HepG2 (cell line): ENCODE results near the gene DRAP1. TPM values are rescaled to one million over a fixed set of nuclear protein-coding genes. Genes with fewer than 3 reads are reported as not detected.

Experiments used
- ATAC-seq: fragments of 200-7000 bp; cut with Tn5 transposase; 3 replicates; pipeline ENCODE4 v1.9.1; 2020; ENCODE audit warnings: mild to moderate bottlenecking, moderate library complexity
- BruUV-seq: library from RNA; stranded (reverse); fragments of 400-500 nt; replicated peaks from 2 replicates; lab custom pipeline; 2021; lab: Mats Ljungman, UMichigan
- CTCF ChIA-PET: fragments of 300-600 bp; formaldehyde crosslinking; extraction: SDS; loops from one replicate; lab custom pipeline; 2021; ENCODE audit warnings: low total read pairs, inconsistent platforms, low intra/inter-chr PET ratio; lab: Yijun Ruan, JAX
- POLR2A ChIA-PET: fragments of 350-600 bp; sonication (Branson Sonifier 250); formaldehyde crosslinking; loops from one replicate; lab custom pipeline; 2020; ENCODE audit warnings: antibody characterized with exemption, inconsistent platforms; lab: Yijun Ruan, JAX
- DNase-seq: peaks from one replicate; pipeline ENCODE4 v3.0.0-alpha.2; 2015; ENCODE audit warnings: low spot score
- FAIRE-seq: peaks from 3 replicates; lab custom pipeline; 2011; peaks lifted over from hg19 to GRCh38; lab: Jason Lieb, UNC
- H2AFZ ChIP-seq: one replicate; pipeline ENCODE4 v1.6.1; 2011; ENCODE audit warnings: low read length, inconsistent platforms
- H3K27ac ChIP-seq: fragments of 300-600 bp; 3 replicates; pipeline ENCODE4 v1.8.0; 2011; ENCODE audit warnings: mixed run types, mild to moderate bottlenecking, mixed read lengths, low read length, inconsistent platforms; ENCODE audit not compliant: insufficient read depth; ENCODE audit errors: extremely low read length
- H3K27me3 ChIP-seq, 2 experiments: fragments of 200-600 bp in 1 of 2; 2 replicates in 1 of 2; 3 replicates in 1 of 2; pipeline versions ENCODE4 v1.6.0 to v1.8.0; 2011; ENCODE audit warnings: low read length in 2 of 2, mild to moderate bottlenecking in 2 of 2, moderate library complexity in 2 of 2, inconsistent platforms in 1 of 2; ENCODE audit not compliant: insufficient read depth in 2 of 2, control insufficient read depth in 1 of 2
- H3K36me3 ChIP-seq, 2 experiments: fragments of 200-600 bp in 1 of 2; replicated peaks in 1 of 2; 2 replicates in 1 of 2; 3 replicates in 1 of 2; pipeline versions ENCODE4 v1.5.1 to v1.8.0; 2011; ENCODE audit warnings: low read length in 2 of 2, inconsistent platforms in 1 of 2; ENCODE audit not compliant: insufficient read depth in 2 of 2, control insufficient read depth in 1 of 2
- H3K4me1 ChIP-seq: 2 replicates; pipeline ENCODE4 v1.5.1; 2012; ENCODE audit warnings: low read length, inconsistent platforms; ENCODE audit not compliant: insufficient read depth
- H3K4me2 ChIP-seq: 2 replicates; pipeline ENCODE4 v1.6.0; 2011; ENCODE audit warnings: low read depth, low read length, inconsistent platforms
- H3K4me3 ChIP-seq, 3 experiments: fragments of 200-600 bp in 1 of 3; sonication (generic), shearing (Covaris generic) in 1 of 3; replicated peaks in 1 of 3; 2 replicates each; pipeline ENCODE4 v1.5.1; 2011 to 2016; ENCODE audit warnings: low read length in 3 of 3, inconsistent platforms in 2 of 3, low read depth in 2 of 3, mild to moderate bottlenecking in 2 of 3, control low read depth in 1 of 3, mixed read lengths in 1 of 3; ENCODE audit not compliant: insufficient read depth in 1 of 3
- H3K79me2 ChIP-seq: one replicate; pipeline ENCODE4 v1.6.1; 2011; ENCODE audit warnings: low read length, inconsistent platforms; ENCODE audit not compliant: insufficient read depth
- H3K9ac ChIP-seq: 2 replicates; pipeline ENCODE4 v1.6.0; 2011; ENCODE audit warnings: mild to moderate bottlenecking, low read depth, low read length, inconsistent platforms; ENCODE audit not compliant: insufficient read depth
- H3K9me3 ChIP-seq: 2 replicates; pipeline ENCODE4 v1.5.1; 2012; ENCODE audit warnings: mild to moderate bottlenecking, low read length
- H4K20me1 ChIP-seq: 2 replicates; pipeline ENCODE4 v1.6.0; 2011; ENCODE audit warnings: inconsistent platforms, mild to moderate bottlenecking, low read length, moderate library complexity; ENCODE audit not compliant: insufficient read depth
- AGO2 ChIP-seq: fragments of 200-400 bp; formaldehyde crosslinking; optimal IDR thresholded peaks from 2 replicates; pipeline ENCODE3; 2017; ENCODE audit warnings: mild to moderate bottlenecking, low read depth, low read length, moderate library complexity
- KLF12 ChIP-seq: sonication (generic); formaldehyde crosslinking; IDR thresholded peaks from 2 replicates; pipeline ENCODE4 v1.4.0; 2020; ENCODE audit warnings: missing genetic modification reagents, borderline replicate concordance
- NFYB ChIP-seq: sonication (generic); formaldehyde crosslinking; IDR thresholded peaks from 2 replicates; pipeline ENCODE4 v1.4.0; 2020; ENCODE audit warnings: missing genetic modification reagents
- RBFOX2 ChIP-seq: fragments of 200-400 bp; formaldehyde crosslinking; IDR thresholded peaks from 2 replicates; pipeline ENCODE4 v1.6.1; 2017; ENCODE audit warnings: low read depth, mild to moderate bottlenecking, low read length
- RORA ChIP-seq: sonication (generic); formaldehyde crosslinking; IDR thresholded peaks from 2 replicates; pipeline ENCODE4 v1.5.0; 2020; ENCODE audit warnings: mild to moderate bottlenecking, missing genetic modification reagents, moderate library complexity
- SIN3A ChIP-seq: IDR thresholded peaks from 2 replicates; pipeline ENCODE4 v1.6.1; 2011; ENCODE audit warnings: low read depth, mild to moderate bottlenecking, control low read depth, low read length, borderline replicate concordance
- ZFX ChIP-seq: sonication (generic); formaldehyde crosslinking; IDR thresholded peaks from 2 replicates; pipeline ENCODE4 v1.4.0; 2020; ENCODE audit warnings: mild to moderate bottlenecking, low read depth, missing genetic modification reagents, moderate library complexity
- WGBS: methylation state at CpG from one replicate; pipeline ENCODE4 v1.1.6; 2017; ENCODE audit warnings: low lambda C conversion rate; 5-methylcytosine and 5-hydroxymethylcytosine counted together
- in situ Hi-C: cut with HindIII; loops from 2 replicates; pipeline ENCODE4 v1.10.0; 2017; ENCODE audit warnings: low pct_unique_long_range_greater_than_20kb; ENCODE audit not compliant: extremely low pct_ligation_motif_present
- intact Hi-C: fragments of 100-400 bp; cut with micrococcal nuclease; formaldehyde crosslinking; loops from one replicate; pipeline ENCODE4 v1.10.0; 2022; ENCODE audit not compliant: unreplicated experiment
- polyA plus RNA-seq, 8 experiments: library from polyadenylated mRNA; depleted of rRNA in 3 of 8; stranded (reverse) in 7 of 8; unstranded in 1 of 8; fragments of >200 nt; fragmentation: Illumina TruSeq in 4 of 8; extraction: Trizol in 4 of 8; gene quantifications; 2 replicates each; pipeline versions ENCODE4 v1.2.1 to v1.2.3, GENCODE V29; 2011 to 2016; ENCODE audit warnings: low read depth in 4 of 8, missing spikeins in 1 of 8, mixed read lengths in 1 of 8; ENCODE audit not compliant: insufficient read depth in 1 of 8
- total RNA-seq, 5 experiments: library from RNA; depleted of rRNA; stranded (reverse); fragments of >200 nt; fragmentation: Illumina TruSeq; extraction: Trizol; gene quantifications; 2 replicates each; pipeline ENCODE4 v1.2.3, GENCODE V29; 2016; ENCODE audit warnings: low read depth in 1 of 5

Gene DRAP1
- total and polyA plus RNA-seq, 2 of the 13 experiments (the other 11 are each of a cell fraction or from before 2014, with no cell fraction given): 46.8 to 52.3 TPM

GRCh38 chr11:65965986-65966762 lies 46.9 kb downstream of the DRAP1 start:
- intact Hi-C loops: no loop called here
- Histone ChIP-seq H3K27ac (no peak overlapping the region), H4K20me1 (no peaks in the 10 kb centered on the region), H3K27me3 (no peaks in the 10 kb centered on the region; a peak in 2 of 5 replicates), H3K4me1 (peaks cover 19% of the 10 kb centered on the region), H3K36me3 (peaks cover 31 to 49% of the 10 kb centered on the region in 2 experiments), H3K4me2 (no peak overlapping the region), H3K9me3 (no peaks in the 10 kb centered on the region), H3K9ac (no peak overlapping the region), H2AFZ (no peak overlapping the region), H3K79me2 (peaks cover 22% of the 10 kb centered on the region), H3K4me3 (no peak overlapping the region)
- no peak for FAIRE-seq
- POLR2A ChIA-PET: no interaction called here
- no peak for TF ChIP-seq KLF12
- TF ChIP-seq AGO2: peak; percentile 23
- no peak for TF ChIP-seq RORA
- no peak for TF ChIP-seq NFYB
- TF ChIP-seq ZFX (CRISPR knock-in tag): no peak
- WGBS: 98% methylated on average over 22 of the region's 36 CpGs
- BruUV-seq: no TSS peak
- in situ Hi-C loops: no loop called here
- CTCF ChIA-PET: no interaction called here
- DNase-seq: no peak
- no peak for ATAC-seq

GRCh38 chr11:65967329-65967934 lies 48.2 kb downstream of the DRAP1 start:
- Histone ChIP-seq H3K4me3 (no peak overlapping the region), H3K36me3 (peaks cover 31 to 49% of the 10 kb centered on the region in 2 experiments), H2AFZ (no peak overlapping the region), H3K9ac (no peak overlapping the region), H4K20me1 (no peaks in the 10 kb centered on the region), H3K9me3 (no peaks in the 10 kb centered on the region), H3K27me3 (no peaks in the 10 kb centered on the region; a peak in 1 of 5 replicates), H3K4me1 (peaks cover 16% of the 10 kb centered on the region), H3K4me2 (no peak overlapping the region), H3K27ac (no peak overlapping the region), H3K79me2 (peaks cover 15% of the 10 kb centered on the region)
- intact Hi-C loops (no loop called here), in situ Hi-C loops (no loop called here)
- TF ChIP-seq RBFOX2 (0 out of 2 replicates have a peak, but pooled peaks have one; percentile 20), SIN3A (no peak)
- ChIA-PET POLR2A (no interaction called here), CTCF (no interaction called here)
- 97% methylated on average over 26 of the region's 30 CpGs for WGBS
- no peak for DNase-seq
- no TSS peak for BruUV-seq
- FAIRE-seq: no peak
- ATAC-seq: no peak
